Right lobe of liver (tissue), 4 donors: ENCODE results near the gene HPCAL4.

Experiments
- POLR2A ChIP-seq: fragments of 450-650 bp; IDR thresholded peaks from one replicate; pipeline ENCODE4 v1.6.1; 2017; ENCODE audit warnings: antibody characterized with exemption, mild to moderate bottlenecking
- TF ChIP-seq, protein P1 (sequence below), 4 donors: fragments of 200-600 bp in 3 of 4; fragments of 450-650 bp in 1 of 4; IDR thresholded peaks; one replicate each; pipeline versions ENCODE4 v1.5.1 to v1.8.0; 2016 to 2022; ENCODE audit warnings: antibody characterized with exemption in 4 of 4, mild to moderate bottlenecking in 2 of 4
- donor health status: DM: no; HTN: no; CAD: no.
- donor health status: DM: no; HTN: no; CAD: no.
- donor health status: DM: no; HTN: yes; CAD: no.

DNA sequence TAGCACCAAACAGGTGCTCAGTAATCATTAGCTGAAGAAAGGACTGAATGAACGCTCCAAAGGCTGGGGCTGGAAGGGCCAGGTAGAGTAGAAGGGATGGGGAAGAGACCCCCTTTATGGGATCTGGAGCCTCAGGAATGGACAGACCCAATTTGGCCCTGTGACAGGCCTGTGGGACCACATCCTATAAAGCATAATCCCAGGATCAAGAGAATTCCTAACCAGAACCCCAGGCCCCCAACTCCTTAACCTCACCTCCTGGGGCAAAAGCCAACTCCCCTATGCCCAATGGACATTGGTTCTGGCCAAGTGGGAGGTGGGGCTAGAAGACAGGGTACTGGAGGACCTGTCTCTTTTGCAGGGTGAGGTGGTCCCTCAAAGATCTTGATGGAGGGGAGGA is 9.2 kb downstream of the HPCAL4 start:
- TF ChIP-seq, protein P1, sequence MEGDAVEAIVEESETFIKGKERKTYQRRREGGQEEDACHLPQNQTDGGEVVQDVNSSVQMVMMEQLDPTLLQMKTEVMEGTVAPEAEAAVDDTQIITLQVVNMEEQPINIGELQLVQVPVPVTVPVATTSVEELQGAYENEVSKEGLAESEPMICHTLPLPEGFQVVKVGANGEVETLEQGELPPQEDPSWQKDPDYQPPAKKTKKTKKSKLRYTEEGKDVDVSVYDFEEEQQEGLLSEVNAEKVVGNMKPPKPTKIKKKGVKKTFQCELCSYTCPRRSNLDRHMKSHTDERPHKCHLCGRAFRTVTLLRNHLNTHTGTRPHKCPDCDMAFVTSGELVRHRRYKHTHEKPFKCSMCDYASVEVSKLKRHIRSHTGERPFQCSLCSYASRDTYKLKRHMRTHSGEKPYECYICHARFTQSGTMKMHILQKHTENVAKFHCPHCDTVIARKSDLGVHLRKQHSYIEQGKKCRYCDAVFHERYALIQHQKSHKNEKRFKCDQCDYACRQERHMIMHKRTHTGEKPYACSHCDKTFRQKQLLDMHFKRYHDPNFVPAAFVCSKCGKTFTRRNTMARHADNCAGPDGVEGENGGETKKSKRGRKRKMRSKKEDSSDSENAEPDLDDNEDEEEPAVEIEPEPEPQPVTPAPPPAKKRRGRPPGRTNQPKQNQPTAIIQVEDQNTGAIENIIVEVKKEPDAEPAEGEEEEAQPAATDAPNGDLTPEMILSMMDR (IDR thresholded peaks at IDR 0.05): no peak
- no peak for TF ChIP-seq POLR2A
